ENCODE results near the gene CPT1A. TPM values are rescaled to one million over a fixed set of nuclear protein-coding genes. Genes with fewer than 3 reads are reported as not detected.
A peak's percentile ranks its signal among the peaks of the same experiment; 100 is the strongest.

Gene CPT1A
- total RNA-seq, 1 donor from 2014 or later: 36.1 TPM

GRCh38 chr11:68852628-68853027, 10.9 kb upstream of the CPT1A start:
- Mint-ChIP-seq H3K27me3 (peaks cover 49% of the 10 kb centered on the region), H3K9me3 (no peaks in the 10 kb centered on the region), H3K4me3 (no peak overlapping the region), H3K27ac (no peak overlapping the region), H3K4me1 (ENCODE audit: unreplicated experiment) (peaks cover 8% of the 10 kb centered on the region), H3K36me3 (no peaks in the 10 kb centered on the region)
- DNase-seq (ENCODE audit: extremely low spot score, unreplicated experiment): no peak
- no peak for TF ChIP-seq CTCF (conservative IDR thresholded peaks at IDR 0.05)

GRCh38 chr11:68848429-68848828, 6.7 kb upstream of the CPT1A start:
- peaks cover 67% of the 10 kb centered on the region for H3K27me3 Mint-ChIP-seq

GRCh38 chr11:68847395-68847794, 5.7 kb upstream of the CPT1A start:
- Mint-ChIP-seq H3K9me3 (no peaks in the 10 kb centered on the region), H3K4me3 (no peak overlapping the region), H3K4me1 (ENCODE audit: unreplicated experiment) (peaks cover 9% of the 10 kb centered on the region), H3K27me3 (peaks cover 67% of the 10 kb centered on the region), H3K27ac (no peak overlapping the region), H3K36me3 (no peaks in the 10 kb centered on the region)
- no peak for DNase-seq (ENCODE audit: extremely low spot score, unreplicated experiment)
- no peak for TF ChIP-seq CTCF (conservative IDR thresholded peaks at IDR 0.05)

More at GRCh38 chr11:68848429-68848828, 6.7 kb upstream of the CPT1A start:
- DNase-seq (ENCODE audit: extremely low spot score, unreplicated experiment): no peak
- H3K4me1 Mint-ChIP-seq (ENCODE audit: unreplicated experiment): peaks cover 4% of the 10 kb centered on the region
- H3K36me3 Mint-ChIP-seq: no peaks in the 10 kb centered on the region
- H3K9me3 Mint-ChIP-seq: no peaks in the 10 kb centered on the region
- no peak overlapping the region for H3K4me3 Mint-ChIP-seq
- no peak for TF ChIP-seq CTCF (conservative IDR thresholded peaks at IDR 0.05)
- no peak overlapping the region for H3K27ac Mint-ChIP-seq

- no peaks in the 10 kb centered on the region for H3K36me3 Mint-ChIP-seq
- peaks cover 10% of the 10 kb centered on the region for H3K4me1 Mint-ChIP-seq (ENCODE audit: unreplicated experiment)
- no peak for TF ChIP-seq CTCF (conservative IDR thresholded peaks at IDR 0.05)
- H3K27me3 Mint-ChIP-seq: peaks cover 65% of the 10 kb centered on the region
- DNase-seq (ENCODE audit: extremely low spot score, unreplicated experiment): no peak
- H3K9me3 Mint-ChIP-seq: no peaks in the 10 kb centered on the region
- H3K4me3 Mint-ChIP-seq: peak overlapping the region; percentile 48
- peak overlapping the region; percentile 80 for H3K27ac Mint-ChIP-seq
Measured at GRCh38 chr11:68845351-68846002, 3.8 kb upstream of the CPT1A start.

GRCh38 chr11:68844801-68845200, 3.1 kb upstream of the CPT1A start:
- Mint-ChIP-seq H3K4me1 (ENCODE audit: unreplicated experiment) (peaks cover 17% of the 10 kb centered on the region), H3K27ac (no peak overlapping the region), H3K9me3 (no peaks in the 10 kb centered on the region), H3K4me3 (peak overlapping the region; percentile 82), H3K36me3 (no peaks in the 10 kb centered on the region), H3K27me3 (peaks cover 68% of the 10 kb centered on the region)
- DNase-seq (ENCODE audit: extremely low spot score, unreplicated experiment): no peak
- TF ChIP-seq CTCF (conservative IDR thresholded peaks at IDR 0.05): no peak
